Measurements from ENCODE around the gene CDR2L. TPM values are rescaled to one million over a fixed set of nuclear protein-coding genes. Genes with fewer than 3 reads are reported as not detected.

CDR2L gene
- total and polyA plus RNA-seq, 3 donors from 2014 or later = 16.6 to 39.6 (median 39.5) TPM

DNA sequence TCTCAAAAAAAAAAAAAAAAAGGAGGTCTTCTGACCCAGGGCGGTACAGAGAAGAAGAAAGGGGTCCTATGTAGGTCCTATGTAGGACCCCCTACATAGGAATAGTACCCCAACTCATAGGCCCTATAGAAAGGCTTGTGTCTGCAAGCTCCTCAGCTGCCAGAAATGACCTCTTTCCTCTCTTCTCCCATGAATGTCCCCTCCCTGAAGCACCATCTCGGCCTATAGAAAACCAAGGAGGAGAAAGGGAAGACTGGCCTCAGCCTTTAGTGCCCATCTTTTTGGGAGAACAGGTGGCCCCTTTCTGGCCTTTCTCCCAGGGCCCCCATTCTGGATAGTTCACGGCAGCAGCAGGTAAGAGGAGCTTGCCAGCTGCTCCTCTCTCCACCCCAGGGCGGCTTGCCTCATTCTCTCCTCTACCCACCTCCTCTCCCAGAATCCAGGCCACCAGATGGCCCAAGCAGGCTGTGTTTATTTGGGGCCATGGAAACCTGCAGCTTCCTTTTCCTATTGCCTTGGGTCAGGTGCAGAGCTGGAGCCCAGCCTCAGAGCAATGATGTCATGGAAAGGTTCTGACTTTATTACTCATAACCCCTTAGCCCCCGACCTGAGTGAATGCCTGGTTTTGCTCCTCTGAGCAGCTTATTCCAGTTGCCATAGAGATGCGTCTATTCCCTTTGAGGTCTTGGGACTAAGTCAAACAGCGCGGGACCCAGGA, 23.4 kb downstream of the CDR2L start:
- Histone ChIP-seq H3K27ac (peak overlapping the region in 1 of 2 donors; percentile 68), H3K27me3 (no peaks in the 10 kb centered on the region), H3K36me3 (ENCODE audit: low read depth, missing control alignments) (no peaks in the 10 kb centered on the region), H3K4me3 (no peak overlapping the region), H3K9me3 (no peaks in the 10 kb centered on the region), H3K4me1 (peaks cover 8% of the 10 kb centered on the region)
- 46 to 55% methylated on average over 8 of the region's 8 CpGs for WGBS, 2 donors
- DNase-seq = no peak
- intact Hi-C loops (cut with DNase I; ENCODE audit: low total_unique reads) = no loop called here
- no peak for TF ChIP-seq POLR2A (IDR thresholded peaks at IDR 0.05)
- TF ChIP-seq, protein P1, sequence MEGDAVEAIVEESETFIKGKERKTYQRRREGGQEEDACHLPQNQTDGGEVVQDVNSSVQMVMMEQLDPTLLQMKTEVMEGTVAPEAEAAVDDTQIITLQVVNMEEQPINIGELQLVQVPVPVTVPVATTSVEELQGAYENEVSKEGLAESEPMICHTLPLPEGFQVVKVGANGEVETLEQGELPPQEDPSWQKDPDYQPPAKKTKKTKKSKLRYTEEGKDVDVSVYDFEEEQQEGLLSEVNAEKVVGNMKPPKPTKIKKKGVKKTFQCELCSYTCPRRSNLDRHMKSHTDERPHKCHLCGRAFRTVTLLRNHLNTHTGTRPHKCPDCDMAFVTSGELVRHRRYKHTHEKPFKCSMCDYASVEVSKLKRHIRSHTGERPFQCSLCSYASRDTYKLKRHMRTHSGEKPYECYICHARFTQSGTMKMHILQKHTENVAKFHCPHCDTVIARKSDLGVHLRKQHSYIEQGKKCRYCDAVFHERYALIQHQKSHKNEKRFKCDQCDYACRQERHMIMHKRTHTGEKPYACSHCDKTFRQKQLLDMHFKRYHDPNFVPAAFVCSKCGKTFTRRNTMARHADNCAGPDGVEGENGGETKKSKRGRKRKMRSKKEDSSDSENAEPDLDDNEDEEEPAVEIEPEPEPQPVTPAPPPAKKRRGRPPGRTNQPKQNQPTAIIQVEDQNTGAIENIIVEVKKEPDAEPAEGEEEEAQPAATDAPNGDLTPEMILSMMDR (IDR thresholded peaks at IDR 0.05) = no peak

DNA sequence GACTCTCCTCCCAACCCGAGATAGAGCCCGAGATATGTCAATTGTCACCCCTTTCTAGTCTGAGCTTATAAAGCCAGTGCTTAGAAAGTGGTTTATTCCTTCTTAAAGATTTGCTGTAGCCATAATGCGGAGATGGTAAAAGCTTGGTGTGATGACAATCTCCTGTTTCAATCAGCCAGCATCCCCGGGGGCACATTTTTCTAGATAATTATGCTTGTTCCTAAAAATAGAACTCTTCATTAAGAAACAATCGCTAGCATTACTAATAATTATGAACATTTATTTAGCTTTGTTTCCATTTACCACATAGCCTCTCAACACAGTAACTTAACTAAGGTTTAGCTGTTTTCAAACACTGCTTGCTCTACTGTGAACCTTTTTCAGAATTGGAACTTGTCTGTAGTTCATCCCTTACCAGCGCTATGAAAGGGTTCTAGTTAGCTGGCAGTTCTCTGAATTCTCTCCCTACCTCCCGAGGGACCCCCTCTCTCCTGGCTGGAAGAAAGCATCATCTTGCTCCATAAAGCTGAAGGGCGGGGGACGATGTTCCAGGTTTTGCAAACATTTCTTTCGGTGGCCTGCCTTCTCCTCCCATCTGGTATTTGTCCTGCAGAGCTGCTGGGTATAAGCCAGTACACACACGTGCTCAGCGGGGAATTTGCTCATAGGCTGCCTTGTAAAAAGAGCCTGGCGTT, 24.1 kb downstream of the CDR2L start:
- peak; percentile 80 for DNase-seq
- Histone ChIP-seq H3K9me3 (no peaks in the 10 kb centered on the region), H3K36me3 (ENCODE audit: low read depth, missing control alignments) (no peaks in the 10 kb centered on the region), H3K4me3 (peak overlapping the region in 1 of 2 donors; percentile 83), H3K4me1 (peaks cover 8% of the 10 kb centered on the region), H3K27me3 (no peaks in the 10 kb centered on the region), H3K27ac (peak overlapping the region; percentile 68 to 73)
- WGBS, 2 donors = 30 to 31% methylated on average over 13 of the region's 13 CpGs
- intact Hi-C loops (cut with DNase I; ENCODE audit: low total_unique reads) = no loop called here
- TF ChIP-seq, protein P1 (IDR thresholded peaks at IDR 0.05) = no peak
- TF ChIP-seq POLR2A (IDR thresholded peaks at IDR 0.05) = no peak

DNA sequence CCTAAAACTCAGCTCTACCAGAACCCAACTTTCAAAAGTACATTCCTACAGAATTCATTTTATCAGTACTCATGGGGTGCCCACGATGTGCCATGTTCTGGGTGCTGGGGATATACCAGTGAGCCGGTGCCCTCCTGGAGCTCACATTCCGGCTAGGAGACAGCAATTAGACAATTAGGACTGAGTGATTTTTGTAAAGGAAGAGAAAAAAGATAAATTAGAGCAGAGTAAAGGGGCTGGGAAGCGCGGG, 24.6 kb downstream of the CDR2L start:
- peak overlapping the region; percentile 72 to 83 for H3K4me3 ChIP-seq
- no peak for DNase-seq
- peaks cover 8% of the 10 kb centered on the region for H3K4me1 ChIP-seq
- H3K27me3 ChIP-seq = no peaks in the 10 kb centered on the region
- H3K9me3 ChIP-seq = no peaks in the 10 kb centered on the region
- peak overlapping the region; percentile 68 to 73 for H3K27ac ChIP-seq
- TF ChIP-seq, protein P1 (IDR thresholded peaks at IDR 0.05) = no peak
- no peak for TF ChIP-seq POLR2A (IDR thresholded peaks at IDR 0.05)
- intact Hi-C loops (cut with DNase I; ENCODE audit: low total_unique reads) = no loop called here
- 1 to 9% methylated on average over 5 of the region's 5 CpGs for WGBS, 2 donors
- no peaks in the 10 kb centered on the region for H3K36me3 ChIP-seq (ENCODE audit: low read depth, missing control alignments)

DNA sequence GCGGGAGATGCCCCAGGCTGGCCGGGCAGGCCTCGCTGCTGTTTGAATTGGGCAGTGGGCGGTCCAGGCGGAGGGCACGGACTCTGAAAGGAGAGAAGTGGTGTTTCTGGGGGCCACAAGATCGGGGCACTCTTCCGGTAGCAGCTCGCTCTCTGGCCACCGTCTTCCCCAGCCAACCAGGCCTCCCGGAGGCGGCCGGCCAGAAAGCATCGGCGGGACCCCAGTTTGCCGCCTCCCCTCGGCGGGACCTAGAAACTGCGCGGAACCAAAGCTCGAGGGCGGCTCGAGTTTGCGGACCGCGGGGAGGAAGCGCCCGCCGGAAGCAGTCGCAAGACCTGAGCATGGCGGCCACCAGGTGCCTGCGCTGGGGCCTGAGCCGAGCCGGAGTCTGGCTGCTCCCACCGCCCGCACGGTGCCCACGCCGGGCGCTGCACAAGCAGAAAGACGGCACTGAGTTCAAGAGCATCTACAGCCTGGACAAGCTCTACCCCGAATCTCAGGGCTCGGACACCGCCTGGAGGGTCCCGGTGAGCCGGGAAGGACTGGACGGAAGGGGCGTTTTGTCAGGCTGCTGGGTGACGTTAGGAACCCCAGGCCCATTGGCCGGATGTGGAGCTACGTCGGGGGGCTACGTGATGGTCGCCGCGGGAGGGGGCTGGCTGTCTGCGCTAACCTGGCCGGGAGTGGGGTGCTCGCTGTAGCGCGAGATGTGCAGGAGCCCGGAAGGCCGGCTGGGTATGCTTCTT, 25.1 kb downstream of the CDR2L start, which contains the start of gene MRPL58:
Gene MRPL58 (plus strand): TSS at position 325 of the 746 bp plus-strand sequence. CDS start 17 bp downstream, at position 342.
- H3K9me3 ChIP-seq = no peaks in the 10 kb centered on the region
- intact Hi-C loops (cut with DNase I; ENCODE audit: low total_unique reads) = no loop called here
- DNase-seq = peak; percentile 85
- no peaks in the 10 kb centered on the region for H3K36me3 ChIP-seq (ENCODE audit: low read depth, missing control alignments)
- peaks cover 8% of the 10 kb centered on the region for H3K4me1 ChIP-seq
- no peaks in the 10 kb centered on the region for H3K27me3 ChIP-seq
- H3K27ac ChIP-seq = peak within 1 kb of the TSS; percentile 68 to 73
- WGBS, 2 donors = 1 to 9% methylated on average over 6 to 51 of the region's 63 CpGs
- no peak for TF ChIP-seq POLR2A (IDR thresholded peaks at IDR 0.05)
- TF ChIP-seq, protein P1 (IDR thresholded peaks at IDR 0.05) = peak; percentile 23 to 43 (median 42)
- peak within 1 kb of the TSS; percentile 72 to 83 for H3K4me3 ChIP-seq
